SK-N-DZ (cell line): Measurements from ENCODE around the gene SULT1A3. TPM values are rescaled to one million over a fixed set of nuclear protein-coding genes. Genes with fewer than 3 reads are reported as not detected.
A peak's percentile ranks its signal among the peaks of the same experiment; 100 is the strongest.
"Not testable (repeated sequence)": the region's sequence is repeated elsewhere in the genome, so short reads cannot be mapped to it uniquely, and the experiment has no call there.

Source experiments
- DNase-seq: peaks from one replicate; pipeline ENCODE4 v3.0.0-alpha.2; 2015; ENCODE audit warnings: low spot score
- polyA plus RNA-seq, 2 experiments: library from polyadenylated mRNA; depleted of rRNA; stranded (reverse); fragments of >200 nt; gene quantifications; 2 replicates each; pipeline ENCODE4 v1.2.3, GENCODE V29; 2014

Gene SULT1A3
- 4.6 and 10.2 TPM in 2 replicates for polyA plus RNA-seq (2014; cell fraction: cytosol; rRNA removed)
- polyA plus RNA-seq (2014; cell fraction: nucleus; rRNA removed) = 38.6 and 64.4 TPM in 2 replicates

- not testable (repeated sequence) for DNase-seq
These were observed at the start of gene SULT1A3 for GRCh38 chr16:30199049-30199448. TSS of gene SULT1A3 (plus strand) at chr16:30199255. CDS start at chr16:30200729, 1,474 bp downstream.

DNA sequence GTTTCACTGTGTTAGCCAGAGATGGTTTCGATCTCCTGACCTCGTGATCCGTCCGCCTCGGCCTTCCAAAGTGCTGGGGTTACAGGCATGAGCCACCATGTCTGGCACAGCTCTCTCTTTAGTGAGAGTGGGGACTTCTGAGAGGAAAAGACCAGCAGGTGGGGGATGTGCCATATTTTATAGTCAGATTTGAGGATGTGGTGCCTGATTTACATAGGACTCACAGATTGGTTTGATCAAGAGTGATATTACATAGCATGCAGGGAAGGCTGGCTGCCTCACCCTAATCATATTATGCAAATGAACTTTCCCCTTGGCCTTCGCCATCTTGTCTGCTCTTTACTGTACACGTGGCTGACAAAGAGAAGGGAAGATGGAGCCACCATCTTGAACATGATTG is 48.0 kb upstream of the SULT1A3 start:
- DNase-seq = peak; percentile 69

GRCh38 chr16:30152517-30152916 is 46.5 kb upstream of the SULT1A3 start:
- DNase-seq = no peak

DNA sequence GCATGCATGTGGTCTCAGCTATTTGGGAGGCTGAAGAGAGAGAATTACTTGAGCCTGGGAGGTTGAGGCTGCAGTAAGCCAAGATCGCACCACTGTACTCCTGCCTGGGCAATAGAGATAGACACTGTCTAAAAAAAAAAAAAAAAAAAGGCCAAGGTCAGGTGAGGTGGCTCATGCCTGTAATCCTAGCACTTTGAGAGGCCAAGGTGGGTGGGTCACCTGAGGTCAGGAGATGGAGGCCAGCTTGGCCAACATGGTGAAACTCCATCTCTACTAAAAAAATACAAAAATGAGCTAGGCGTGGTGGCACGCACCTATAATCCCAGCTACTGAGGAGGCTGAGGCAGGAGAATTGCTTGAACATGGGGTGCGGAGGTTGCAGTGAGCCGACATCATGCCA is 43.9 kb upstream of the SULT1A3 start:
- DNase-seq = no peak

- DNase-seq = no peak
These were observed 41.8 kb upstream of the SULT1A3 start for GRCh38 chr16:30157214-30157613.

- DNase-seq = no peak
These were observed 35.5 kb upstream of the SULT1A3 start for GRCh38 chr16:30163538-30163937.

- no peak for DNase-seq
These were observed 32.7 kb upstream of the SULT1A3 start for GRCh38 chr16:30166202-30166902.

DNA sequence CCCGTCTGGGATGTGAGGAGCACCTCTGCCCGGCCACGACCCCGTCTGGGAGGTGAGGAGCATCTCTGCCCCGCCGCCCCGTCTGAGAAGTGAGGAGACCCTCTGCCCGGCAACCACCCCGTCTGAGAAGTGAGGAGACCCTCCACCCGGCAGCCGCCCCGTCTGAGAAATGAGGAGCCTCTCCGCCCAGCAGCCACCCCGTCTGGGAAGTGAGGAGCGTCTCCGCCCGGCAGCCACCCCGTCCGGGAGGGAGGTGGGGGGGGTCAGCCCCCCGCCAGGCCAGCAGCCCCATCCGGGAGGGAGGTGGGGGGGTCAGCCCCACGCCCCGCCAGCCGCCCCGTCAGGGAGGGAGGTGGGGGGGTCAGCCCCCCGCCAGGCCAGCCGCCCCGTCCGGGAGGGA is 30.3 kb upstream of the SULT1A3 start:
- DNase-seq = not testable (repeated sequence)

- not testable (repeated sequence) for DNase-seq
These were observed 29.6 kb upstream of the SULT1A3 start for GRCh38 chr16:30169416-30169815.

GRCh38 chr16:30170145-30170544 is 28.9 kb upstream of the SULT1A3 start:
- DNase-seq = not testable (repeated sequence)

DNA sequence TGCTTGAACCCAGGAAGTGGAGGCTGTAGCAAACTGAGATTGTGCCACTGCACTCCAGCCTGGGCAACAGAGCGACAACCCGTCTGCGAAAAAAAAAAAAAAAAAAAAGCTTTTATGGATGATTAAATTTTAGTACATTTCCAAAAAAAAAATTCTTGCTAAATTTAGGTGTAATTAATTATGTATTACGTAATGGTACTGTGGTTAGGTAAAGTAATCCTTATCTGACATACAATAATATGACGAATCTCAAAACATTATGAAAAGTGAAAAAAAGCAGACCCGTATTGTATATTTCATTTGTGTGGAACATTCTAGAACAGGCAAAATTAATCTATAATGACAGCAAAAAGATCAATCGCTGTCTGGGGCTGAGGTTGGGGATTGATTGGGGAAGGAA is 26.0 kb upstream of the SULT1A3 start:
- no peak for DNase-seq

DNA sequence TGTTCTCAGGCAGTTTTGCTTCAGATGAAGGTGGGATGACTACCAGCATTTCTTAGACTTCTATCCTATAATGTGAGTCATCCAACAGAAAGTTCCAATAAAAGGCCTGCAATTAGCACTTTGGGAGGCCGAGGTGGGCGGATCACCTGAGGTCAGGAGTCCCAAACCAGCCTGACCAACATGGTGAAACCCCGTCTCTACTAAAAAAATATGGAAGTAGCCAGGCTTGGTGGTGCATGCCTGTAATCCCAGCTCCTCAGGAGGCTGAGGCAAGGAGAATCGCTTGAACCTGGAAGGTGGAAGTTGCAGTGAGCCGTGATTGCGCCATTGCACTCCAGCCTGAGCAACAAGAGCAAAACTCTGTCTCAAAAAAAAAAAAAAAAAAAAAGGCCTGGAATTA is 22.2 kb upstream of the SULT1A3 start:
- DNase-seq = not testable (repeated sequence)

DNA sequence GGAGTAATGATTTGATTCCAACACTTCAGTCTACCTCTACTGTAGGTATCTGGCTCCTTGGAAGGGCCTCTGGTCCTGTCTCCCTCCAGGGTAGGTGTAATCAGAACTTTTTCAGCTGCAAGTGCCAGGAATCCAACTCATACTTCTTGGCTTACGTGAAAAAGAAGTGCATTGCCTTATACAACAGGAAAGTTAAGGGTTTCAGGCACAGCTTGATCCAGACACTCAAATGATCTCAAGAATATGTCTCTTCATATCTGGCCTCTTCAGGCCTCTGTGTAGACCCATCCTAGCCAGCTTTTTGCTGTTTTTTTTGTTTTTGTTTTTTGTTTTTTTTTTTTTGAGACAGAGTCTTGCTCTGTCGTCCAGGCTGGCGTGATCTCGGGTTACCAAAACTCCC is 19.9 kb upstream of the SULT1A3 start:
- no peak for DNase-seq

DNA sequence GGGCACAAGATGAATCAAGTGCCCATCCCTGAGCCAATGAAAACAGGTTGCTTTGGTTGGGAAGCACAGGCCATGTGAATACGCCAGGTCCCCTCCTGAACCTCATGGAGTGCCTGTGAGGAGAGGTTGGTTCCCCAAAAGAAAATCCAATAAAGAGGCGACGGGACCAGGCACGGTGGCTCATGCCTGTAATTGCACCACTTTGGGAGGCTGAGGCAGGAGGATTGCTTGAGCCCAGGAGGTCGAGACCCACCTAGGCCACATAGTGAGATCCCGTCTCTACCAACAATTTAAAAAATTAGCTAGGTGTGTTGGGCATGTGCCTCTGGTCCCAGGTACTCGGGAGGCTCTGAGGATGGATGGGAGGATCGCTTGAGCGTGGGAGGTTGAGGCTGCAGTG is 19.1 kb upstream of the SULT1A3 start:
- DNase-seq = no peak

- DNase-seq = no peak
These were observed 18.3 kb upstream of the SULT1A3 start for GRCh38 chr16:30180741-30181140.

GRCh38 chr16:30183233-30184095 is 15.6 kb upstream of the SULT1A3 start, which contains the start of gene CORO1A:
TSS of gene CORO1A (plus strand) at chr16:30183602. CDS start at chr16:30185210, 1,608 bp downstream.
- peak; percentile 83 for DNase-seq

DNA sequence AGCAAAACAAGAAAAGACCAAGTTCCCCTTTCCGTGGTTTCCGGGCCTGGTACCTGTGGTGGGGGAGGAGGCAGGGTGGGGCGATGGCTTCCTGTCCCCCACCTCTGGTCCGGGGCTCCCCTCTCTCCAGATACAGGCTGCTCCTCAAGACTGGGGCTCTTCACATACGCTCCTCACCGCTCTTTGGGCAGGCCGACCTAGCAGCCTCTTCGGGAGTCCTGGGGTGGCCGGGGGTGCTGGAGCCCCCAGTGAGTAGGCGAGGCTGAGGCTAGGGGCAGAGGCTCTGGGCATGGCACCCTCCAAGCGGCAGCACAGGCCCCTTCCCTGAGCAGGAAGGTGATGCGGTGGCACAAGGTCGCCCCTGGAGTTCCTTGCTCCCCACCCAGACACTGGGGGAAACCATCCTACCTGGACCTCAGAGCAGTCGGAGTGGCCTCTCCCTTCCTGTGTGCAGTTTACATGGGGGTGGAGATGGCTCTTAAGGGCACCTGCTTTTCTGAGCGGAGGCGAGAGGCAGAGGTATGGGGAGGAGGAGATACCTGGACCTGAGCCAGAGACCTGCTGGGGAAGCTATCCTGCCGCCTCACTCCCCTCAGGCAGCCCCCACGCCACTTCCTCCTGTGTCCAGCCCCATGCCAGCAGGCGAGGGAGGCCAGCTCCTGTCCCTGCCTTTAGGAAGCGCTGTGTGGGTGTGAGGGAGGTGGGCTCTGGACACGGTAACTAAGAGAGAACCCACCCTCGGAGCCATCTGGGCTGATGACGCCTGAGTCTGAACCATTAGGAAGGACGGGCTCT is 14.8 kb upstream of the SULT1A3 start:
- no peak for DNase-seq

- DNase-seq = no peak
These were observed 14.0 kb upstream of the SULT1A3 start for GRCh38 chr16:30184891-30185682.

DNA sequence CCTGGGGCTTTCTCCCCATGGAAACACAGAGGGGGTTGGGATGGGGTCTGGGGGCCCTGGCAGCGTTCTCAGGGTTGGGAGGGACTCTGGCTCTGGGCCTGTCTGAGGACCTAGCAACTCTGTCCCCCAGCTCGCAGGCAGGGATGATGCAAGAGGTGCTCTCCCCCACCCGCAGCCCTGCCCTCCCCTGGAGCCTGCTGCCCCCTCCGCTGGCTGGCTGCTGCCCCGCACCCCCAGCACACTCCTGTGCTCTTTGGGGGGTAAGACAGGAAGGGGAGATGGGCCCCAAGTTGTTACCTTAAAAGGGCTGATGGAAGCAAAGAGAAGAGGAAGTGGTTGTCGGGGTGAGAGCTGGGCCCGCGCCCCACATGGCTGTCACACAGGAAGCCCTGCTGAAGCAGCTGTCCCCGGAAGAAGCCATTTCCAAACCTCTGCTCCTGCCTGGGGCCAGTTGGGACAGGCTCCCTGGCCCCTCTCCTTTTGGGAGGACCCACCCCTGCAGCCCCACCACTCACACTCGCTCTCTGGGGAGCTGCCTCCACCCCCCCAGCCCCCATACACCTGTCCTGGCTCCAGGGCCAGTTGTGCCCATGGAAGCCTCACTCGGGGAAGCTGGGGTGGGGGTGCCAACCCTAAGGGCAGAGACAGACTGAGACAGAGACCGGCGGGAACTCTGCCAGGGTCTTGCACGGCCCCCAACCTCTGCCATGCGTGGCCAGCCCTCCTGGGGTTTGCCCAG is 13.2 kb upstream of the SULT1A3 start:
- no peak for DNase-seq

GRCh38 chr16:30186444-30186781 is 12.6 kb upstream of the SULT1A3 start:
- no peak for DNase-seq
